KG1 (cell line): ENCODE measurements around the gene OR10K2.
"Not testable (repeated sequence)": the region's sequence is repeated elsewhere in the genome, so short reads cannot be mapped to it uniquely, and the experiment has no call there.

ENCODE experiments used
- DNase-seq: peaks from one replicate; lab custom pipeline; 2025; lab: John Stamatoyannopoulos, UW

OR10K2 gene, protein sequence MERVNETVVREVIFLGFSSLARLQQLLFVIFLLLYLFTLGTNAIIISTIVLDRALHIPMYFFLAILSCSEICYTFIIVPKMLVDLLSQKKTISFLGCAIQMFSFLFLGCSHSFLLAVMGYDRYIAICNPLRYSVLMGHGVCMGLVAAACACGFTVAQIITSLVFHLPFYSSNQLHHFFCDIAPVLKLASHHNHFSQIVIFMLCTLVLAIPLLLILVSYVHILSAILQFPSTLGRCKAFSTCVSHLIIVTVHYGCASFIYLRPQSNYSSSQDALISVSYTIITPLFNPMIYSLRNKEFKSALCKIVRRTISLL

DNA sequence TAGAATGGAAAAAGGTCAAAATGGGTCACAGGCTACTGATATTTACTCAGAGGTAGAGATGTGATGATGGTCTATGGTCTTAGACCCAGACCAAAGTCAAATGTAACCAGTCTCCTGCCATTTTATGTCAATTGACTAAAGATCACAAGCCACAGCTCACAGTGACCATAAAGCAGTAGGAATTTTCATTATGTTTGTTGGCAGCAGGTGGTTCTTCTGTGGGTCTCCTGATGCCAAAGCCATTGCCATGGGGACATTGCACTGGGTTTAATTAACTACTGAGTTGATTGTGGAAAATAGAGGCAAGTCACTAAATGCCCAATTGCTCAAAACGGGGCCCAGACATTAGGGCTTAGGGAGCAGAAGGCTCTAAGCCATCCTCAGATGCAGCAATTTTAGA is at the start of gene OR10K2:
OR10K2 (minus strand) TSS at position 101 of the 400 bp plus-strand sequence. CDS start 5,371 bp downstream, outside the sequence.
- no peak for DNase-seq

DNA sequence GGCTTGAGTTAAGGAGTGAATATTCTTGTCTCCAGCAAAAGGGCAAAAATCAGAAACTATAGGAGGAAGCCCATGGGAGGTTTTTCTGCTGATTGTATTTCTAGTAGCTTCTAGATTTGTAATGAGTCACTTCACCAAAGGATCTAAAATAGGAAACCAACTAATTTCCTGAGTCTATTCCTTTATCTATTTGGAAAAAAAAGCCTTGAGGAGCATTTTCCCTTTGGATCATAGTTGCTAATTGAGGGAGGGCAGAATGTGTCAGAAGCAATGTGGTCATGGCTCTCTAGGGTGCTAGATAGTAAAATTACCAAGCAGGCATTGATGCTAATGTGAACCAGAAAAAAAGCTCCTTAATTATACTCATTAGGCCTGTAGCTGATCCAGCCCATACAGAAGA is 45.9 kb upstream of the OR10K2 start, which contains the start of gene OR10R2:
OR10R2 (plus strand) TSS at position 301 of the 400 bp plus-strand sequence. CDS start 106 bp downstream, outside the sequence.
- no peak for DNase-seq

DNA sequence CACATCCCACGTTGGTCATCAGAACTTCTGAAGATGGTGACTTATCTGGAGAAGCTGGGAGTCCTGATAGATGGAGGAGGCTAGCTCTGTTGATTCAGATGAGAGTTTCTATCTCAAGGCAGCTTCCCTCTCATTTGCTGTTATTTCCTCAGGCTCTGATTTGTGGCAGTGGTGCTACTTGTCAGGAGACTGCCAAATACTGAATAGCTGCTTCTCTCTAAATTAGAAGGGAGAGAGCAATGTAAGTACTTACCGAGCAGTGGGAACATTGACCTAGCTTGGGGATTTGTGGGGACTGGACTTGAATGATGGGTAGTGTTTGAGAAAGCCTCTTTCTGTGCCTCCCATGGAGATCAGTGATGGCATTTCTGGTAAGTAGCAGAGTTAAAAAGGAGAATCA is 35.5 kb upstream of the OR10K2 start, which contains the start of gene OR10K1:
OR10K1 (plus strand) TSS at position 301 of the 400 bp plus-strand sequence. CDS start 3,728 bp downstream, outside the sequence.
- DNase-seq = no peak

DNA sequence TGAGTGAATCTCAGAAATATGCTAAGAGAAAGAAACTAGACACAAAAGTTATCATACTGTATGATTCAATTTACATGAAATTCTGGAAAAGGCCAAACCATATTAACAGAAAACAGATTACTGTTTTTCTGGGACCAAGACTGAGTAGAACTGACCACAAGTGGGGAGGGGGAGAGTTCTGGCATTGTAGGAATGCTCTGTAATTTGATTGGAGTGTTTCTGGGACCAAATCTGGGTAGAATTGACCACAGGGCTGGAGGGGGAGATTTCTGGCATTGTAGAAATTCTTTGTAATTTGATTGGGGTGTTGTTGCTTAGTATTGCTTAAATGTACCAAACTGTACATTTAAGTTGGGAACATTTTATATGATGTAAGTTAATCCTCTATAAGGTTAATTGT is 32.2 kb upstream of the OR10K2 start:
- no peak for DNase-seq

DNA sequence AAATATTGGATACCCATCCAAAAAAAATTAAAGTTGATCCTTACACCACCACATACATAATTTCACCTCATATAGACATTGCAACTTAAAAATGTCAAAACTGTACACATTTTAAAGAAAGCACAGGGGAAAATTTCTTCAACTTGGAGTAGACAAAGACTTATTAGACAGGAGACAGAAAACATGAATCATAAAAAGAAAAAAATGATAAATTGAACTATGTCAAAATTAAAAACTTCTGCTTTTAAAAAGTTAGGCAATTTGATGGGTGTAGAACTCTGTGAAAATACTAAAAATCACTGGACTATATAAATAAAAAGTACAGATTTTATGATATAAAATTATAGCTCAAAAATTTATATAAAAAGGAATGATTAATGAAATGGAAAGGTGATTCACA is 31.2 kb upstream of the OR10K2 start:
- no peak for DNase-seq

DNA sequence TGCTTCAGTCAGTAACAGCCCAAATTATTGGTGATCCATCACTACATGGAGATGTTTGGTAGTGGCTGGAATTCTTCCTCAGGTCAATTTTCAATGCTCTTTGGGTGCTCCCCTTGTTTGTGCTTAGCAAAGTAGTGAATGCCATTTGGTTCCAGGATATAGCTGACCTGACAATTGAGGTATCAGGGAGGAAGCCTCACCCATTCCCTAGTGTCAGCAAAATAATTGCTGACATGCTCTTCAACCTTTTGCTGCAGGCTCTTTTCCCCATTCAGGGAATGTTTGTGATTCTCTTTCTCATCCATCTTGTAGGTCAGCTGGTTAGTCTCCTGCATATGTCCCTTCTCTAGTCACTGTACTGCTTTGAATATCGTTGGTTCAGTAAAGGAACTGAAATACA is 28.5 kb upstream of the OR10K2 start:
- no peak for DNase-seq

DNA sequence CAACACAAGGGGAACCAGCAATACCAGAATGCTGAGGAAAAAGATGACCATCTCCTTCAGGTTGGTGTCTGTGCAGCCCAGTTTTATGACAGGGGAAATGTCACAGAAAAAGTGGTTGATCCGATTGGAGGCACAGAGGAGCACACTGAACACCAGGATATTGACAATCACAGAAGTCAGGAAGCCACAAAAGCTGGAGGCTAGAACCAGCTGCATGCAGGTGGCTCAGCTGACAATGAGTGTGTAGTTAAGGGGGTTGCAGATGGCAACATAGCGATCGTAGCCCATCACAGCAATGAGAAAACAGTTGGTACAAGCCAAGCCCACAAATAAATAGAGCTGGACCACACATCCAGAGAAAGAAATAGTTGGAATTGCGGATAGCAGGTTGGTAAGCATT is 19.3 kb upstream of the OR10K2 start:
- no peak for DNase-seq

DNA sequence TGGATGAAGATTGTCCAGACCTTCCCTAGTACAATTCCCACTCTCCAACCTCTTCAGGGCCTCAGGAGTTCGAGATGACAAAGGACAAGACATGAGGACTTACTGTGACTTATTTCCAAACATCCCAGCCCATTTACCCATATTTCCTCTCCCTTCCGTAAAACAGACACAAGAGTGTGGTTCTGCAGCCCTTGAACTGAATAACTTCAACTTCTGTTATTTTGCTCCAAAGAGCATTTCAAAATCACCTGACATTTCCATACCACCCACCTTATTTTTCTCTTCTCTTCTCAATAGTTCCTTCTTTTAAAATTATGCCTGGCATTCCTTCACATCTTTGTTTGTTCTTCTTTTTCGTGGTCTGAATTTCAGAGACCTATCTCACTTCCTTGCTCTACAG is 8.7 kb upstream of the OR10K2 start:
- DNase-seq = no peak

DNA sequence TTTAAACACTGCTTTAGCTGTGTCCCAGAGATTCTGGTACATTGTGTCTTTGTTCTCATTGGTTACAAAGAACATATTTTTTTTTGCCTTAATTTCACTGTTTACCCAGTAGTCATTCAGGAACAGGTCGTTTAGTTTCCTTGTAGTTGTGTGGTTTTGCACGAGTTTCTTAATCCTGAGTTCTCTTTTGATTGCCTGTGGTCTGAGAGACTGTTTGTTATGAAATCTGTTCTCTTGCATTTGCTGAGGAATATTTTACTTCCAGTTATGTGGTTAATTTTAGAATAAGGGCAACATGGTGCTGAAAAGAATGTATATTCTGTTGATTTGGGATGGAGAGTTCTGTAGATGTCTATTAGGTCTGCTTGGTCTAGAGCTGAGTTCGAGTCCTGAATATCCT is 4.1 kb upstream of the OR10K2 start:
- DNase-seq = not testable (repeated sequence)

DNA sequence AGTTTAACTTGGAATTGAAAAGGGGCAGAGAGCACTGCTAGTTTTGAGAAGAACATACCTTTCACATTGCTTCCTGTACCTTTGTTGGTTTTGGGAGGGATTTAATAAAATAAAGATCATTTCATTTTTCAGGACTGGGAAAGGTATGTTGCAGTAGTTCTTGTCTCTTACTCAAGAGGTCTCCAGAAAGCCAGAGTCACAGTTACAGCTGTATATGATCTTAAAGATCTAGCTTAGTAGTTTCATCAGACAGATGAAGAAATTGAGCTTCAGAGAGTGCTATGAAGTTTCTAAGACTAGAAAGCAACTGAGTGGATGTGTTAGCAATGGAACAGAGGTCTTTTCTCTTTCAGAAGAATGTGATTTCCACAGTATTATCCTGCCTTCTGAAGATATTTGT is 1.0 kb downstream of the OR10K2 start:
- DNase-seq = no peak

DNA sequence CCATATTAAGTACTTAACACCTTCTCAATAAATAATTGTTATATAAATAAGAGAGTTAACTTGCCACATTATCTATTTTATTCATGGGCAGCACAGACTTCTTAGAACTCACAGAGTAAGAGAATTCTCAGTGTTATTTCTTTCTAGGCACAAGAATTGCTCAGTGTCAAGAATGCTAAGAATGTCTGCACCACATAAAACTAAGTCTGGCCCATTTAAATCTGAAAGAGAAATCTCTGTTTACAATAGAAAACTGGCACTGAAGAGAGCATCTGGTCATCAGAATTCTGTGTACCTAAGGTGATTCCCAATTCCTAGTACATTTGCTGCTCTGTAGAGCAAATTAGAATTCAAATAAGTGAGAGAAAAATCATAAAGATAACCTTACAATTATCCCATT is 3.8 kb downstream of the OR10K2 start:
- DNase-seq = no peak

DNA sequence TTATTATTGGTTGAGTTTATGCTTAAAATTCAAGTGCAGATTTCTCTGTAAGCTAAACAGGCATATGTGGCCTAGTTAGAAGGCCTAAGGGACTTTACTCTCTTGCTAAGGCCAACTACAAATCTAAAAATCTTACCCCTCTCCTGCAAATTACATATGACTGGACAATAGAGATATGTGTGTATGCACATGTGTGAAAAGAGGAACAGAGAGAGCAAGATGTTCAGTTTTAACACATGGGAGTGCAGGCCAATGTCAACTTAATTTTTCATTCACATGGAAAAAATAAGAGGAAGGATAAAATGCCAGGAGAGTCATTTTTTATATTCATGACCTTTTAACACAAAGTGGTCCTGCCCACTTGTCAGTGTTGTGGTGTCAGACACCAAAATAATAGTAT is 8.5 kb downstream of the OR10K2 start:
- DNase-seq = no peak

DNA sequence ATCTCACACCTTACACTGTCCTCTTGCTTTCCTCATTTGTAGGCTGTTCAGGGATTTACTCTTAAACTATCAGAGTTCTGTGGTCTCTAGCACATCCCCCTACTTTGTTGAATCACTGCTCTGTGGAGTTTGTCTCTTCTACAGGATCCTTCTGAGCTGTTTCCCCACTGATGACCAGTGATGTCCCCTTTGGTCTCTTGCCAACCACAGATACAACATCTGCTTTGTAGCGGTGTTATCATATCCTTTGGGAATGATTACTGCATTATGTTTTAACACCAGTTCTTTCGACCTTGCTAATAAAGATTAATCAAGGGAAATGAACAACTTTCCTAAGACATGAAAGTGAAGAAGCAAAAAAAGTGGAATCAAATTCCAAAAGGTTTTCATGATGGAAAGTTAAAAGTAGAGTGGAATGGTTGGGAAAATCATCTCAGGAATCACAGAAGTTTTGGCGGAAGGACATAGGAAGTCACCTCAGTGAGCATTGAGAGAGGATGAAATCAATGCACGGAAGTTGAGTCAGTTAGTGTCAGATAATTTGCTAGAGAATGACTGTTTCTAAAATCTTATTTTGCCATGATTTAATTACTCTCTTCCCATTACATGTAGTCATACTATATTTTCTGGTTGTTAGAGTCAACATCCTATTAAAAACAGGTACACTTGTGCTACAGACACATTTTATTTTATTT is 11.2 kb downstream of the OR10K2 start:
- no peak for DNase-seq

DNA sequence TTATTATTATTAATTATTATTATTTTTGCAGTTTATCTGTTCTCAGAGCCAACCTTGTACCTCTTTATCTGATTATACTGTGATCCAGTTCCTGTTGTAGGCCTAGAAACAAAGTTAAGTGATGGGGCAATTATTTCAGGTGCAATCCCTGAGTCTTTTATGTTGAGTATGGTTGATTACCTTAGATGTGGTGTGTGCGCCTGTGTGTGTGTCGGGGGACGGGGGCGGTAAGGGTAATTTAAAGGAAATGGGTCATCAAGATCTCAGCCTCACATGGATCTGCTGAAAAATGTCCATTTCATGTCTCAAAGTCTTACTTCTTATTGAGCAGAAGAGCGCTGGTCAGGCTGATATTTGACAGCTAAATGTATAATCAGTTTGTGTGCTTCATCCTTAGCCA is 18.9 kb downstream of the OR10K2 start:
- no peak for DNase-seq

DNA sequence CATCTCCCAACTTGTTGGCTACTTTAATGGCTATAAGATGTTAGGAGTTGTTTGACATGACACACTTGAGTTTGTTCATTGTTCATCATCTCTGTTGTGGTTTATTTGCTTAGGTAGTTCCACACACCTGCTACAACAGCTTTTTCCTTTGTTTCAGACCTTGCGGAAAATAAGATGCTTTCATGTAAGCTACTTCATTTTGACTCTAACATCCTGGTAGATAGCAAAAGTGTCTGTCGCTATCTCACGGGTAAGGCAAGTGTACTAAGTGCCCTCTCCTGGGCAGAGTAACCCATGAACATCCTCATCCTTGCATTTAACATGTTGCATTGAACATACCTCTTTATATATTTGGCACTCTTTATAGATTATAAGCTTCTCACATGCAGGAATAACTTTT is 25.2 kb downstream of the OR10K2 start:
- no peak for DNase-seq

DNA sequence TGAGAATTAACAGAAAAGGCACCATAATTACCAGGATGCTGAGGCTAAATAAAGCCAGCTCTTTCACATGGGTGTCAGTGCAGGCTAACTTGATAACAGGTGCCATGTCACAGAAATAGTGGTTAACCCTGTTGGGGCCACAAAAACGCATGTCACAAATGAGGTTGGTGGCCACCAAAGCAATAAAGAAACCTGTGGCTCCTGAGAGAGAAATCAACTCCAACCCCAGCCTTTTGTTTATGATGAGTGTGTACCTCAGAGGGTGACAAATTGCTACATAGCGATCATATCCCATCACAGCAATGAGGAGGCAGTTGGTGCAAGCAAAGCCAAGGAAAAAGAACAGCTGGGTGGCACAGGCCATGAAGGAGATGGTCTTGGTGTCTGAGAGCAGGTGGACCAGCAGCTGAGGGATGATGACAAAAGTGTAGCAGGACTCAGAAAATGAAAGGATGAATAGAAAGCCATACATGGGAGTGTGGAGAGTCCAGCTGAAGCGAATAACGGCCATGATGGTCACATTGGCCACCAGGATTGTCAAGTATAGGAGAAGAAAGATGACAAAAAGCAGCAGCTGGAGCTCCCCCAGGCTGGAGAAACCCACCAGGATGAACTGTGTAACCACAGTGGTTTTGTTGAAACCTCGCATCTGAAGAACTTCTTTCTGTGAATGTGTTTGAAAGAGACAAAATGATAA is 27.1 kb downstream of the OR10K2 start, which contains the start of gene OR10T2:
OR10T2 (minus strand) TSS at position 649 of the 697 bp plus-strand sequence; CDS start at position 649, 0 bp downstream.
- DNase-seq = no peak

DNA sequence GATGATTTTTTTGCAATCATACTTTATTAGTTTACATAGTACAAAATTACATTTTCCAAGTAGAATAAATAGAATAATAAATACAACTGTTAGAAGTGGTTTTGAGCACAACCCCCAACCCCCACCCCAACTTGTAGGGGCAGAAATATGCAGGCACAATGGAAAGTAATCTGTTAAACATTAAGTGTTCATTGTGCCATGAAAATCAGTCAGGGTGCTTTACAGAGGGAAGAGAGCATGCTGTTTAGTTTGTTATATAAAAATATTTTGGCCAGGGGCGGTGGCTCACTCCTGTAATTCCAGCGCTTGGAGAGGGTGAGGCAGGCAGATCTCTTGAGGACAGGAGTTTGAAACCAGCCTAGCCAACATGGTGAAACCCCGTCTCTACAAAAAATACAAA is 29.4 kb downstream of the OR10K2 start:
- DNase-seq = no peak

DNA sequence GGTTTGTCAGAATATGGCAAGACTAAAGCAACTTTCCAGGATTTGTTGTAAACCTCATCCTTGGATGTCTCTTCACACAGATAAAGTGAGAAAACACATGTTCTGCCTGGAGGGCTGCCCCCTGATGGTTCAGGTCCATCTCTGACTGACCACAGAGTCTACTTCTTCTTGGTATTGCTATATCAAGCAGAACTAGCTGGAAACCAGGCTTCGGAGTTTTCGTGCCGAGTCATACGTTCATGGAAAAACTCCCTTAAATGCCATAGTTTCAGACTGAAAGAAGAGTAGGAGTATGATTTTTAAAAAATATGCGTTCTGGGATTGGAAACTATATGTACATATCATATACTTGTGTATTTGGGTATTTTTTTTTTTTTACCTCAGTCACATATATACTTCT is 32.6 kb downstream of the OR10K2 start:
- DNase-seq = no peak

DNA sequence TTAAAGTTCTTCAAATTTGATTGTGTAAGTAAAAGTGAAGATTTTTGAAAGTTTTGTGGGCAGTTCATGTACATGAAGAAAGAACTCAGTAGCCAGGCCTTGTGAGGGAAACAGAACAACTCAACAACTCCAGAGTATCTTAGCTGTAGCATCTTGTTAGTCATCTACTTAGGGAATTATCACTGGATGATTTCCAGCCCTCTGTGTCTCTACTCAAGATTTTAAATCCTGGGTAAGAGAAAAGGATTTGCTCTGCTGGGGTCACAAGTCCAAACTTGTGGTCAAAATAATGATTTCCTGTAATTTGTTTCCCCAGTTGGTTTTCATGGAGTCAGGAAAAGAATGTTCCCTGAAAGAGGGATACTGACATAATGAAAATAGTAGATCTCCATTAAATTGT is 34.9 kb downstream of the OR10K2 start:
- DNase-seq = no peak

DNA sequence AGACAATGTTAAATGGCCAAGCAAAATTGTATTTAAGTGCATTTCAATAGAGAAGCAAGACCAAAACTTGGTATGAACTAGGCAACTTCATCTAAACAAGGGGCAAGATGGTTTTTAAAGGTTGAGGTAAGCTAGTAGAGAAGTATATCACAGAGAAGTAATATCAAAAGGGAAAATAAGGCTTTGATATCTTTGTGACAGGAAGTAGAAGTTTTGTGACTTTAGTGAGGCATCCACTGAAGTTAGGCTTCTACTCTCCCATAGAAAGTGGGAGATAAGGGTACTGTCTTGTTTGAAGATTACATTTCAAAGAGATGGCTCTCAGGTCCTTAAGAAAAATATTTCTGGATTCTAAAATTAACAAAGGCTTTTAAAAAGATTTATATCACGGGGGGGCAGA is 35.7 kb downstream of the OR10K2 start:
- no peak for DNase-seq

DNA sequence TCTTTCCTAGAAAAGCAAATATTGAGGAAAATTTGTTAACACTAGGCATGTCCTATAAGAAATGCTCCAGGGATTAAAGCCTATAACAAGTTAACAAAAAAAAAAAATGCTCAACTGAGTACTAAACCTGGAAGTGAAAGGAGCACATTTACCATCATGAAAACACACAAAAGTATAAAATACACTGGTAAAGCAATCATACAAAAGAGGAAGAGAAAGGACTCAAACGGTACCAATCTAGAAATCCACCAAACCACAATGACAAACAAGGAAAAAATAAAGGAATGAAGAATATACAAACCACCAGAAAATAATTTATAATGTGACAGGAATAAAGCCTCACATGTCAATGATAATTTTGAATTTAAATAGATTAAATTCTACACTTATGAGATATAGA is 51.2 kb downstream of the OR10K2 start:
- no peak for DNase-seq

DNA sequence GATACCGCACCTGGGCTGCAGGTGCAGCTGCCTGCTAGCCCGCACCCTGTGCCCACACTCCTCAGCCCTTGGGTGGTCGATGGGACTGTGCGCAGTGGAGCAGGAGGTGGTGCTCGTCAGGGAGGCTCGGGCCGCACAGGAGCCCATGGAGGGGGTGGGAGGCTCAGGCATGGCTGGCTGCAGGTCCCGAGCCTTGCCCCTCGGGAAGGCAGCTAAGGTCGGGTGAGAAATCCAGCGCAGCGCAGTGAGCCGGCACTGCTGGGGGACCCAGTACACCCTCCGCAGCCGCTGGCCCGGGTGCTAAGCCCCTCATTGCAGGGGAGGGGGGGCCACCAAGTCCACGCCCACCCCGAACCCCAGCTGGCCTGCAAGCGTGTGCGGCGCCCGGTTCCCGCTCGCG is 51.9 kb downstream of the OR10K2 start:
- DNase-seq = not testable (repeated sequence)
